Ectodermal cell (in vitro differentiated cells): ENCODE data around the gene ICA1L. TPM values are rescaled to one million over a fixed set of nuclear protein-coding genes. Genes with fewer than 3 reads are reported as not detected.
"Not testable (repeated sequence)": the region's sequence is repeated elsewhere in the genome, so short reads cannot be mapped to it uniquely, and the experiment has no call there.

Experiments
- H3K27ac ChIP-seq: 2 replicates; pipeline ENCODE4 v1.7.0; 2013; ENCODE audit warnings: mild to moderate bottlenecking, low read depth, low read length; ENCODE audit not compliant: insufficient read depth, poor library complexity, severe bottlenecking
- H3K27me3 ChIP-seq: 2 replicates; pipeline ENCODE4 v1.7.0; 2013; ENCODE audit warnings: mild to moderate bottlenecking, low read length; ENCODE audit not compliant: insufficient read depth, control insufficient read depth, poor library complexity, severe bottlenecking
- H3K36me3 ChIP-seq: one replicate; pipeline ENCODE4 v1.7.0; 2013; ENCODE audit warnings: low read length; ENCODE audit not compliant: control insufficient read depth, insufficient read depth
- H3K4me1 ChIP-seq: one replicate; pipeline ENCODE4 v1.7.0; 2013; ENCODE audit warnings: low read length; ENCODE audit not compliant: control insufficient read depth, insufficient read depth
- H3K4me3 ChIP-seq: 2 replicates; pipeline ENCODE4 v1.7.0; 2013; ENCODE audit warnings: low read depth, low read length, control low read depth; ENCODE audit not compliant: insufficient read depth
- H3K9me3 ChIP-seq: 2 replicates; pipeline ENCODE4 v1.7.0; 2013; ENCODE audit warnings: mild to moderate bottlenecking, low read length, moderate library complexity; ENCODE audit not compliant: control insufficient read depth
- WGBS, 2 experiments: methylation state at CpG; one replicate each; pipeline ENCODE4 v1.1.7; 2013; ENCODE audit warnings: missing lambda C conversion rate in 2 of 2; 5-methylcytosine and 5-hydroxymethylcytosine counted together
- polyA plus RNA-seq, 4 experiments: library from polyadenylated mRNA; stranded (reverse); fragments of 50-300 nt; gene quantifications; one replicate each; pipeline ENCODE4 v1.2.3, GENCODE V29; 2013

ICA1L gene
- 9.7 TPM for polyA plus RNA-seq (2013, experiment 1 of 4)
- polyA plus RNA-seq (2013, experiment 2 of 4), result 7.3 TPM
- polyA plus RNA-seq (2013, experiment 3 of 4), result 5.0 TPM
- polyA plus RNA-seq (2013, experiment 4 of 4), result 7.2 TPM

DNA sequence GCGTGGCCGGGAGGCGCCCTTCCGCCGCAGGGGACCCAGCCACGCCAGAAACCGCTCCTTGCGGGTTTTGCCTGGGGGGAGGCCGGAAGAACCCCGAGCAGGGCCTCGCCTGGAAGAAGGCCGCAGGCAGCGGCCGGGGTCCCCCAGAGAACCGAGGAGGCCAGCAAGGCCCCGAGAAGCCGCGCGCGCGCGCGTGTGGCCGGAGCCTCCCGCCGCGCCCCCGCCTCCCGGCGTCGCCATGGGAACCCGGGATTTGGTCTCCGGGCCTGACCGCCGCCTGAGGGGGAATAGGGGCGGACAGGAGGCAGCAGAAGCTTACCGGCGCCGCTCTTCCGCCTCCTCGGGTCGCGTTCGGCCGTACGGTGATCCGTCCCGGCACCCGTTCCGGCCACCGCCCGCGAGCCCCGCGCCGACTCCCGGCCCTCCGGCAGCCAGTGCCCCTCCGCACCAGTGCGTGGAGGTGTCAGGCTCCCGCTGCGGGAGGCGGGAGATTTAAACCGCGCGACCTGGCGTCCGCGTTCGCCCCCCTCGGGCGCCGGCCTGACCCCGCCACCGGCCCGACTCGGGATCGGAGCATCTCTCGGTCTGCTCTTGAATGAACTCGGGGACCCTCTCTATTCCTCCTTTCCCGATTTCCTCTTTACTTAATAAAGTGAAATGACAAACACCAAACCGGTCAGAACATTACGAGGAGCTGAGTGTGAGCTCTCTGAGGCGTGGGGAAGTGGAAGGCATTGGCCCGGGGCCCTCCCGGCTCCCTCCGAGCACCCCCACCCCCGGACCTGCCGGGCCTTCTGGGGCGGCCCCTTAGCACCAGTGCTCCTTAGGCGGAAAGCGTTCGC is at the start of gene ICA1L:
TSS of gene ICA1L (minus strand) at position 467 of the 842 bp plus-strand sequence. CDS start 42,757 bp downstream, outside the sequence.
- Histone ChIP-seq H3K4me3 (peak within 1 kb of the TSS; percentile 76), H3K4me1 (no peaks in the 10 kb centered on the region), H3K27ac (no peak within 1 kb of the TSS), H3K9me3 (no peaks in the 10 kb centered on the region), H3K27me3 (peaks cover 15% of the 10 kb centered on the region), H3K36me3 (no peaks in the 10 kb centered on the region)
- WGBS, 2 experiments, result 0 to 1% methylated on average over 93 of the region's 93 CpGs

DNA sequence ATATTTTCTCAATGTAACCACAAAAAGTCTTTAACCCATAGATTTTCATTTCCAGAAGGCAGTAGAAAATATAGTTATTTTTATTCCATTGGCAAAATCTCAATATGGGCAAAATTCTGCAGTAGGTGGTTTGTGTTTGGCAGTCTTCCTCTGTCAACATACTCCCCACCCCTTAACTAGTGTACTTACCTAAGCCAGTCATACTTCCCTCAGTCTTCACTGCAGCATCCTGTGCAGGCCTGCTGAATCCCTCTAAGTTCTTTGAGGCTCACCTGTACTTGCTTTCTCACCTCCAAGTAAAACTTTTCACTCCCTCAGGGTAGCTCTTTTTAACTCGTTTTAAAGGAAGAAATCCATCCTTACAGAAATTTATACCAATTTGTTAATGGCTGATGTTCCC is 47.3 kb upstream of the ICA1L start:
- Histone ChIP-seq H3K27me3 (no peaks in the 10 kb centered on the region), H3K4me3 (no peak overlapping the region), H3K36me3 (no peaks in the 10 kb centered on the region), H3K27ac (no peak overlapping the region), H3K9me3 (no peaks in the 10 kb centered on the region), H3K4me1 (no peaks in the 10 kb centered on the region)
- 88 to 92% methylated on average over 1 of the region's 1 CpG for WGBS, 2 experiments

DNA sequence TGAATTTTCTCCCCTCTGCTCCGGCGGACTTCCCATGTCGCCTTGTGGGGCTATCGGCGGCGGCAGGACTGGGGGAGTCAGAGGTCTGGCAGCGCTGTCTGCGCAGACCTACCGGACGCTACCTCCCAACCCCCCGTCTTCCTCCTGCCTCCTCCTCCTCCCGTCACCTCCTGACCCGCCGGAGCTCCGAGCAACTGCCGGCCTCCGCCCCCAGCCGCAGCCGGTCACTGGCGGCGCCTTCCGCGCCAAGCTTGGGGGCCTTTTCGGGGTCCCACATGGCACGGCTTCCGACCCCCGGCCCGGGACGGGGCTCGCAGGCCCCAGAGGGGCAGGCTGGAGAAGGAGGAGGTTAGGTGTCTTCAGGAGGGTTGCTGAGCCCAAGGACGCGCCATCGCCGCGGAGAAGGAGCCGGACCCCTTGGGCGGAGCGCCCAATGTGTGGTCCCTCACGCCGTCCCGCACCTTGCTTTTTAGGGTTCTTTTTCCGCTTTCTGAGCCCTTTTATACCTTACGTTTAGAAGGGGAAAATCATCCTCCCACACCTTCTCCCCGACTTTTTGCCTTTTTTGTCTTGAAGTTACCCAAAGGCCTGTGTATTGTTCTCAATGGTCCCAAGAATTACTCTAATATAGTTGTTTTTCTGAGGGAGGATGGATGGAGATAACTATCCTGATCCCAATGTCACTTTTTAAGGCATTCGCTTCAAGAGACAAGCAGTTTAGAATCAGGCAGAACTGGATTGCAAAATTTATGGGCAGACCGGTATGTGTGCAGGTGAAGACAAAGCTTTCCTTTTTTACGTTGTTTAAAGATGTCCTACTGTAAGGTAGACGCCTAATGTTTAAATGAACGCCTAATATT is 41.0 kb upstream of the ICA1L start:
- H3K27me3 ChIP-seq, H3K4me1 ChIP-seq, H3K36me3 ChIP-seq, H3K9me3 ChIP-seq, H3K27ac ChIP-seq: not testable (repeated sequence)
- 33 to 39% methylated on average over 4 to 5 of the region's 49 CpGs for WGBS, 2 experiments
- peak overlapping the region; percentile 85 for H3K4me3 ChIP-seq

DNA sequence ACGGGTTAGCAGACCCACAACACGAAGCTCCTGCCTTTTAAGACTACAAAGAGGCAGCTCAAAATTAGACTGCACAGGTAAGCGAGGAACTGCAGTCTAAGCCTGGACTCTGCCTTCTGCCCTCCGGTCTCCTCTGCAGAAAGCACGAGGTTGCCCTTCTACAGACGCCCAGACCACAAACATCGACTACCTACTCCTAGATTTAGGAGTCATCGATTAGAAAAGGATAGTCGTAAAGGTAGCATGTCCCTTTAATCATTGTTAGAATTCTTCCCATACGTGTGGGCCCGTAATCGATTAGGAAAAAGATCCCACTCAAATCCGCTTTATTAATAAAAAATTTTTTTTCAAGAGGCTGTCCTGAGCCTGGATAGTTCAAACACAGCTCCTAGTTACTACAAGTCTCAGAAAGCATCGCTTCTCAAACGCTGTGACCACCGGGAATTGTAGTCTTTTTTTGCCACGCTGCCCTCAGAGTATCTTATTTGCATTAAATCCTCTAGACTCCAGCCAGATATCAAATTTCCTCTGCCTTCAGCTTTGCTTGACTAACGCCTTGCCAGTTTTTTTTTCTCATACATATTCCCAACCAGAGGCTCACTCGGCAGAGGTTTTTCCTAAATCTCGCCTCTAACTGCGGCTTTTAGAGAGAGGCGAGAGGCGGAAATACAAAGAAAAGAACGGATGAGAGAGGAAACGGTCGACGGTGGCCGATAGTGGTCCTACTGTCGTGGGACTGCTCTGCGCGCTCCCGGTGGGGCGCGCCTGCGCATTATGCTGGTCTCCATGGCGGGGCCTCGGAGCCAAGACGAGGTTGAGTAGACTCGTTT is 40.2 kb upstream of the ICA1L start, which contains the start of the genes CARF and WDR12:
TSS of gene CARF (plus strand) at position 764 of the 830 bp plus-strand sequence. CDS start 29,628 bp downstream, outside the sequence.
TSS of gene WDR12 (minus strand) at position 162 of the 830 bp plus-strand sequence. CDS start 197 bp downstream, outside the sequence.
- no peaks in the 10 kb centered on the region for H3K27me3 ChIP-seq
- no peaks in the 10 kb centered on the region for H3K36me3 ChIP-seq

DNA sequence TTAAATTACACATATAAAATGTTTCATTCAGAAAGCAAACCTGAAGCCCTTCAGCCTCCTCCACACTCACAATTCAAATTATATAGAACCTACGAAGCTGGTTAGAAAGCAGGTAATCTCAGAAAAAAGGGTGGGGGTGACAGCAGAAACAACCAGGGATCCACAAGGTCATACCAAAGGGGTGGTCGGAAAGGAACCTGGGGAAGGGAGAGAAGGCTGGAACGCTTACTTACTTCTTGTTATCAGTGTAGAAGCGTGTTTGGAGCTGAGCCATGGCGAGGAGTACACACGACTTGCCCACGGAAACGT is 39.6 kb upstream of the ICA1L start:
- Histone ChIP-seq H3K4me1 (no peaks in the 10 kb centered on the region), H3K27ac (no peak overlapping the region), H3K9me3 (no peaks in the 10 kb centered on the region), H3K36me3 (peaks cover 3% of the 10 kb centered on the region), H3K27me3 (no peaks in the 10 kb centered on the region), H3K4me3 (peak overlapping the region; percentile 85)
- WGBS, 2 experiments, result 0 to 1% methylated on average over 8 of the region's 8 CpGs

More for the DNA sequence above, 40.2 kb upstream of the ICA1L start, which contains the start of the genes CARF and WDR12:
- Histone ChIP-seq H3K27ac (peak within 1 kb of the TSS; percentile 91), H3K4me1 (no peaks in the 10 kb centered on the region), H3K9me3 (no peaks in the 10 kb centered on the region), H3K4me3 (peak within 1 kb of the TSS; percentile 85)
- 0% methylated on average over 36 to 38 of the region's 39 CpGs for WGBS, 2 experiments

DNA sequence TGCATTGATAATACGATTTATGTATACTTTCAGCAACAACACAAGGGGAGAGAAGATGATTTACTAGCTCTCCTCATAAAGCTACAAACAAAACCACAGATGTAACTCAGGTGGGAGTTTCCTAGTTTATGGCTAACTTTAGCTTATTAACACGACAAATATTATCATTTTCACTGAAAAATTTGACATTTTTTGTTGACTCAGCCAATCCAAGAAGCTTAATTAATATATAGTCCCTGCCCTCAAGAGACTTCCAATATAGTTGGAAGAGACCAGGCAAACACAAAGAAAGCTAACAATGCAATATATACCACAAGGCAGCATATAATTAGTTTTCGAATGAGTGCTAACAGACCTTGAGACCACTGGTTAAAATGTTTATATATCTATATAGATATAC is 39.1 kb upstream of the ICA1L start:
- Histone ChIP-seq H3K4me1 (no peaks in the 10 kb centered on the region), H3K36me3 (peaks cover 6% of the 10 kb centered on the region), H3K4me3 (peak overlapping the region; percentile 85), H3K27ac (no peak overlapping the region), H3K27me3 (no peaks in the 10 kb centered on the region), H3K9me3 (no peaks in the 10 kb centered on the region)
- WGBS, 2 experiments, result 0 to 56% methylated on average over 1 to 2 of the region's 3 CpGs

DNA sequence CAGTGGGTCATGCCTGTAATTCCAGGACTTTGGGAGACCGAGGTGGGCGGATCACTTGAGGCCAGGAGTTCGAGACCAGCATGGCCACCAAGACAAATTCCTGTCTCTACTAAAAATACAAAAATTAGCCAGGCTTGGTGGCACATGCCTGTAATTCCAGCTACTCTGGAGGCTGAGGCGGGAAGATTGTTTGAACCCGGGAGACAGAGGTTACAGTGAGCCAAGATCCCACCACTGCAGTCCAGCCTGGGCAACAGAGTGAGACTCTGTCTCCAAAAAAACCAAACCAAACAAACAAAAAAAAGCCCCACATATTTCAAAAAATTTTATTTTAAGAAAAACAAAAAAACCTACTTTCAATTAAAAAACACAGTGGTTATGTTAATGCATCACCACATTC is 38.7 kb upstream of the ICA1L start:
- peaks cover 11% of the 10 kb centered on the region for H3K36me3 ChIP-seq
- peak overlapping the region; percentile 85 for H3K4me3 ChIP-seq
- not testable (repeated sequence) for H3K27me3 ChIP-seq, H3K4me1 ChIP-seq, H3K9me3 ChIP-seq, H3K27ac ChIP-seq
- WGBS, 2 experiments, result 91 to 93% methylated on average over 5 of the region's 5 CpGs

DNA sequence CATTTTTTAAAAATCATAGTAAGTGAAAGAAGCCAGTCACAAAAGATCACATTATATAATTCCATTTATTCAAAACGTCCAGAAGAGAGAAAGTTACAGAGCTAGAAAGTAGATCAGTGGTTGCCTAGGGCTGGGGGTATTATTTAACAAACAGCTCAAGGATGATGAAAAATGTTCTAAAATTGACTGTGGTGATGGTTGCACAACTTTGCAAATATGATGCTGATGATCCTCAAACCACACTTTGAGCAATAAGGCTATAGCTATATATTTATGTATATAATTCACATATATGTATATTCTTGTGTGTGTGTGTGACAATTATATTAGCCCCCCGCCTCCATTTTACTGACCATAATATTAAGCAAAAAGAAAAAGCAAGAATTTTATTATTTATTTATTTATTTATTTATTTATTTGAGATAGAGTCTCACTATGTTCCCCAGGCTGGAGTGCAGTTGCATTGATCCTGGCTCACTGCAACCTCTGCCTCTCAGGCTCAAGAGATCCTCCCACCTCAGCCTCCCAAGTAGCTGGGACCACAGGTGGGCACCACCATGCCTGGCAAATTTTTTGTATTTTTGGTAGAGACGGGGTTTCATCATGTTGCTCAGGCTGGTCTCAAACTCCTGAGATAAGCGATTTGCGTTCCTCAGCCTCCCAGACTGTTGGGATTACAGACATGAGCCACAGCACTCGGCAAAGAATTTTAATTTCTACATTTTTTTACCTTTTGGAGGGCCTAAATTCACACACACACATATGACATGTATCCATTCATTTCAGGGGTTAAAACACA is 38.0 kb upstream of the ICA1L start:
- no peaks in the 10 kb centered on the region for H3K27me3 ChIP-seq
- peaks cover 12% of the 10 kb centered on the region for H3K36me3 ChIP-seq
- no peak overlapping the region for H3K4me3 ChIP-seq
- no peak overlapping the region for H3K27ac ChIP-seq
- no peaks in the 10 kb centered on the region for H3K9me3 ChIP-seq
- no peaks in the 10 kb centered on the region for H3K4me1 ChIP-seq
- 89 to 95% methylated on average over 5 of the region's 6 CpGs for WGBS, 2 experiments

DNA sequence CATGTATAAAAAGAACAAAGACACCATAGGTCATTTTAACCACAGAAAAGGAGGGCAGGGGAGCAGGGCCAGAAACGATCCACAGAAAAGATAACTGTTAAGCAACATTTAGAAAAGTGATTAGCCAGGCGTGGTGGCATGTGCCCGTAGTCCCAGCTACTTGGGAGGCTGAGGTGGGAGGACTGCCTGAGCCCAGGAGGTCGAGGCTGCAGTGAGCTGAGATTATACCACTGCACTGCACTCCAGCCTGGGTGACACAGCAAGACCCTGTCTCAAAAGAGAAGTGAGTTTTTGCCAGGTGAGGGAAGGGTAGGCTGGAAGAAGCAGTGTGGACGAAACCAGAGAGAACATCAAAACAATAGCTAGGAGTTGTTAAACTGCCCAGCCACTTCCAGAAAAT is 36.6 kb upstream of the ICA1L start:
- Histone ChIP-seq H3K36me3 (peaks cover 12% of the 10 kb centered on the region), H3K27ac (no peak overlapping the region), H3K4me3 (no peak overlapping the region), H3K4me1 (no peaks in the 10 kb centered on the region), H3K9me3 (no peaks in the 10 kb centered on the region), H3K27me3 (no peaks in the 10 kb centered on the region)
- 93 to 95% methylated on average over 5 of the region's 5 CpGs for WGBS, 2 experiments
